GM18502 (cell line): ENCODE results near the gene INTS11.

Experiments
- ATAC-seq: cut with Tn5 transposase; IDR thresholded peaks from one replicate; pipeline ENCODE4 v1.9.1; 2021; ENCODE audit warnings: mild to moderate bottlenecking; ENCODE audit not compliant: unreplicated experiment, poor library complexity

Gene INTS11

DNA sequence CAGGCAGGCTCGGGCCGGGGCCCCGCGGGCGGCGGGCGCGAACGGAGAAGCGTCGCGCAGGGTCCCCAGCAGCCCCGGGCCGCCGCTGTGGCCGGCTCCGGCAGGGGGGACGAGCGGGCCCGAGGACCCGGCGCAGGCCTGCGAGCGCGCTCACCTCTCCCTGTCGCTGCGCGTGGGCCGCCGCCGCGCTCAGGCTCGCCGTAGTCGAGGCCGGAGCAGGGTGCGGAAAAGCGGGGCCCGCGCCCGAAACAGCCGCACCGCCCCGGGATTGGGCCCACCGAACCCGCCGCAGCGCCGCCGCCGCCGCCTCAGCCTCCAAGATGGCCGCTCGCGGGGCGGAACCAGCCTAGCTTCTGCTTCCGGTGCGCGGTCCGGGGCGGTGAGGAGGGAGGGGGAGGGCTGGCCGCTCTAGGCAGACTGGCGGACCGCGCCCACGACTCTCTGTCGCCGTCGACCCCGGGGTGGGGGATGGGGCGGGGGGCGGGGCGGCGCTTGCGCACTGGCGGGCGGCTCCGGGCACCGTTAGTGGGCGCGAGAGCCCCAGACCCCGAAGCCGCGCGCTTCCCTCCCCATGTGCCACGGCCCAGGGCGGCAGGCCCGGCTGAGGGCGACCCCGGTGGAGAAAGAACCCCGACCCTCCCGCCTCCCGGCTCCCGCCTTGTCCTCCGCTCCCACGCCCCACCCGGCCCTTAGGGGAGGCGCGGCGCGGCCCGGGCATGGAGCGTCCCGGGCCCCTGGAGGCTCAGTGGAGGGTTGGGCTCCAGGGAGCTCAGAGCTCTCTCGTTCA lies 50.8 kb downstream of the INTS11 start, which contains the start of gene UBE2J2:
TSS of gene UBE2J2 (minus strand) at position 343 of the 787 bp plus-strand sequence. CDS start 5,862 bp downstream, outside the sequence.
- peak; percentile 85 for ATAC-seq

DNA sequence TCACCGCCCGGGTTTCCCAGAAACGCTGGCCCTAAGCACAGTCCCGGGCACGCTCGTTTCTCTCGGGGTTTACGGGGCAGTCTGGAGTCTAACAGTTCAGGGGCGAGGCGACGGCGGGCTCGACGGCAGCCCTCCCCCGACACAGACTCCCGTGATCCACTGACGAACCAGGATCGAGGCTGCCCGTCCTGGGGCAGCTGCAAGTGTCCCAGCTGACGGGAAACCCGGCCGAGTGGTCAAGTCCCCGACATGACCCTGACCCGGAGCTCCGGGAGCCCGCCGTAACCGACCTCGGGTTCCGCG lies 51.3 kb downstream of the INTS11 start:
- ATAC-seq, result peak; percentile 2

DNA sequence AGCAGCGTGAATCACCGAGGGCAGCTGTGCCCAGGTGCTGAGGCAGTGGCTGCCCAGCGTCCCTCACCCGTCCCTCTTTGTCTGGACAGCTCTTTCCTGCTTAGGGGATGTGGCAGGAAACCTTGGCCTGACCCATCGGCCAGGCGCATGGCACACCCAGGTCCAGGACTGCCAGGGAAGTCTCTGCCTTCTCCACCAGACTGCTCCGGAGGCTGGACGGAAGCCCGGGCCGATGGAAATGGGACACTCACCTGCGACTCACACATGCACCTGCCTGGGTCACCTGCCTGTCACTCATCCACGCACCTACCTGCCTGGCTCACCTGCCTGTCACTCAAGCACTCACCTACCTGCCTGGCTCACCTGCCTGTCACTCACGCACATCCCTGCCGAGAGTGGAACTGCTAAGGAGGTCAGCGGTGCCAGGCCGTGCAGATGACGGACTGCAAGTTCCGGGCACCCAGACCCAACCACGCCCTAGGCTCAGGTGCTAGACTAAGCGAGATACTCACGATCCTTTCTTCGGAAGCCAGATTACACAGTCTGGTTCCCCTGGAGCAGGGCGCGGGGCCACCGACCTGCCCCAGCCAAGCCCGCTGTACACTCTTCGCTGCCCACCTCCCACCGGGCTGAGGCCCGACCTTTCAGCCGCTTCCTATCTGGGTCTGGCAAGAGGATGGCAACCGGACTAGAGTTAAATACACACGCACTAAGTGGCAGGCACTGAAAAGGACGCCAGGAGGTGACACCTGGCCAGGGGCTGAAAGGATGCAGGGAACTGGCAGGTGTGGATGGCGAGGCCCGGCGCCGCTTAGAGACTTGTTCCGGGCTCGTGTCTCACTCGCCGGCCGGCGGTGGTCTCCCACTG lies 51.9 kb downstream of the INTS11 start:
- ATAC-seq, result no peak

DNA sequence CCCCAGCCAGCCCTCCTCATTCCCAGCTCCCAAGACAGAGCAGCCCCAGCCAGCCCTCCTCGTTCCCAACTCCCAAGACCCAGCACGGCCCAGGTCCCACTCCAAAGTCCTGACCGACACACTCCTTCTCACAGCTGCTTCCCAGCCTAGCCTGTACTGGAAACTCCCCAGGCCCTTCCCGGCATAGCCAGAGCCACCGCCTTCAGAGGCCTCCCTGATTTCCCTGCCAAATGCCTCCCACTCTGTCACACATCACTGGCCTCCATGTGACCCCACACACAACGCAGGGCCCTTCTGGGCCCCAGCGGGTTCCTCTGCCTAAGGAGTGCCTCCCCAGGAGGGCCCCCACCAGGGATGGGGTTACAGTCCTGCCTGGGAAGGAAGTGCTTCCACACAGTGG lies 53.6 kb downstream of the INTS11 start:
- ATAC-seq, result no peak

DNA sequence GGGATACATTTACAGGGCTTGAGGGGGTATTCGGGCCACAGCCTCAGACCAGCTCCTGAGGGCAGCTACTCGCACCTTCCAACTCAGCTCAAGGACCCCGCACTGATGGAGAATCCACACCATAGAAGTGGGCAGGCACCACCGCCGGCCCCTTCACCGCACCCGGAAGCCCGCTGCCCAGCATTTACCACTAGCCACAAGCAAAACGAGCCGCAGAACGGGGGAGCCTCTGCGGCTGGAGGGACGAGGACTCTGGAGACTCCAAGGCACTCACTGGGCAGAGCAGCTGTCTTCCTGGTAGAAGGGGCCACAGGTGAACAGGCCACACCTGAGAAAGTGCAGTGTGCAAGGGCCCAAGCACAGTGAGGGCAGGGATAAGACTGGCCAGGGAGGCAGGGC lies 56.2 kb downstream of the INTS11 start:
- ATAC-seq, result no peak

DNA sequence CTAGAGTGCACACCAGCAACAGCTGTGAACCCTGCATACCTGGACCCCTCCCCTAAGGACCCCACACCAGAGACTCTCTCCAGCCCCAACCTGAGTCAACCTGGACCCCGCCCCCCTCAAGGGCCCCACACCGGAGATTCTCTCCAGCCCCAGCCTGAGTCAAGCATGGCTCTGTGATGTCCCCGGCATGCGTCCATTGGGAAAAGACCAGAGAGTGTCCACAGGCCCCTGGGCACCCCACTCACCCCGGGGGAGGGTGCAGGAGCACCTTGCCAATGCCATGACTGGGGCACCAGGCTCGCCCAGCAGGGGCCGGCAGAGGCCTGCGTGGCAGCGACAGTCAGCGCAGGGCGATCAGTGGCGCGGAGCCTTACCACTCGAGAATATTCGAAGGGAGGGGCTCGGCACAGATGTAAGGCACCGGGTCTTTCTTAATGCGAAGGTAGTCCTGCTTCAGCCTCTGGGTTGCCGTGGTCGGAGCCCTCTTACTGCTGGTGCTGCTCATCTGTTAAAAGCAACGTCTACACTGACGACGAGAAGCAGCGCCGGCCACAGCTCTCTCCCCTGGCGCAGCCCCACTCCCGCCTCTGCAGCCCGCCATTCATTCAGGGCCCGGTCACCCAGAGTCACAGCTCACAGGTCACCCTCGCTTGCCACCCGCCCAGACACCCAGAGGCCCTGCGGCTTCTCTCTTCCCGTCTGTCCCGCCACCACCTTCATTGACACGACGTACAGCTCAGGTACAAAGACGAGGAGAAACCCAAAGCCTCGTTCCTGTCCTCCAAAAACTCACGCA lies 56.8 kb downstream of the INTS11 start:
- no peak for ATAC-seq

DNA sequence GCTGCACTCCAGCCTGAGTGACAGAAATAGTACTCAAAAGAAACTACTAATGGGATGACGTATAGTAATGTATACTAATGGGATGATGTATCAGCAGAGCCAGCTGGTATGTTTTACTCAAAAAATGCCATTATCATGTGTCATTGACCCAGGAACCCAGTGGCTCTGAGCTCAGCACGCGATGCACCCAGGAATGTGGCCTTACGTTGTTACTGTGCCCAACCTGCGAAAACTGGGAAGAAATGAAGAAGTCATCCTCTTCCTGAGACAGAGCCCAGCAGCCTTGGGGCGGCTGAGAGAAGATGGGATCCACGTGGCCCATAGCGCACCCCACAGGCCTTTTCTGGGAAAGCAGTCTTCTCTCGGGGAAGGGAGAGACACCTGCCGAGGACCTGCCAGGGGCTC lies 59.6 kb downstream of the INTS11 start:
- no peak for ATAC-seq

DNA sequence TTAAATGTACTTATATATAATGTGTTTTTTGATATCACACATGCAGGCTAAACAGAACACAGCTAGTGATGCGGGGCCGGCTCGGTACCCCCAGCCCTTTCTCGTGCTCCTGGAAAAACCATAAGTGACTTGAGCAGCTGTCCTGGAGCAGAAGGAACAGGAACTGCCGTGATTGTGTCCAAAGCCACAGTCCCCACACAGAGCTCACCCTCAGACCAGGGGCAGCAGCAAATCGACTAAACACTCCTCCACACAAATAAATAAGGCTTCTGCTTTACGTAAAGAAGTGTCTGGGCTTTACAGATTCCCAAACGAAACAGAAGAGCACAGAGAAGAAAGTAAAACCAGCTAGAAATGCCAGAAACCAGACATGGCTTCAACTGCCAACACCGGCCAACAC lies 60.4 kb downstream of the INTS11 start:
- ATAC-seq, result no peak

DNA sequence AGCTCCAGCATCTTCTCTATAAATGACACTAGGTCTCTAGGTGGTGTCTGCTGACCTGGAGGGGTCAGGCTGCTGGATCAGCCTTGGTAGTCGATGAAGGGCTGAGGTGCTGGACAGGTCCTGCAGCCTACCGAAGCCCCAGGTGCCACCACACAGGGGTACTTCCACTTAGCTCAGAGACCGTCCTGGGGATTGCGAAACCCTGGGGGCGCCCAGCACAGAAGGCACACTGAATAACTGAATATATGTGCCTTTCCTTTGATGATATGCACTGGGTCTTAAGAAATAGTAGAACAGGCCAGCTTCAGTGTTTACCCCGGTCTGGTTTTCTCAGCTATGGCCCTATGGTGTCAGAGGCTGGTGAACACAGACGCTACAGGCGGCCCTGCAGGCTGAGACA lies 61.7 kb downstream of the INTS11 start:
- ATAC-seq, result no peak

DNA sequence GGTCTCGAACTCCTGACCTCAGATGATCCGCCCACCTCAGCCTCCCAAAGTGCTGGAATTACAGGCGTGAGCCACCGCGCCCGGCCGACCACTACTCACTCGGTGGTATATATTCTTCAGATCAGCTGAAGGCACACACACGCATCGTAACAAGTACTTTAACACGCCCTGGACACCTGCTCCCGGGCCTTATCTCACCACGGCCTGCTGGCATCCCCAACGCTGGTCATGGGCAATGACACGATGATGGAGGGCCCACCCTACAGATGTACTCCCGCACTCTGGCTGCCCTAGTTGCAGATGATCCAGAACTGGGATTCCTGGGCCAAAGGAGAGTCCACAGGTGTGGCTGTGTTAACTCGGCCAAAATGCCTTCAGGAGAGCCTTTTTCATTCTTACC lies 62.4 kb downstream of the INTS11 start:
- ATAC-seq, result no peak
